HepG2 (cell line): ENCODE data around the gene C1R. TPM values are rescaled to one million over a fixed set of nuclear protein-coding genes. Genes with fewer than 3 reads are reported as not detected.

Experiments used
- HMGA1 ChIP-seq: sonication (generic); formaldehyde crosslinking; conservative IDR thresholded peaks from 2 replicates; pipeline ENCODE4 v1.4.0; 2020; ENCODE audit warnings: missing genetic modification reagents
- IRX3 ChIP-seq: sonication (generic); formaldehyde crosslinking; IDR thresholded peaks from 2 replicates; pipeline ENCODE4 v1.8.1; 2023; ENCODE audit warnings: mild to moderate bottlenecking, low read depth, missing genetic modification reagents, borderline replicate concordance
- MEIS1 ChIP-seq: sonication (generic); formaldehyde crosslinking; IDR thresholded peaks from 2 replicates; pipeline ENCODE4 v1.9.0; 2021; ENCODE audit warnings: mild to moderate bottlenecking, missing genetic modification reagents, moderate library complexity, borderline replicate concordance
- NFYC ChIP-seq: IDR thresholded peaks from 2 replicates; pipeline ENCODE4 v1.6.1; 2016; ENCODE audit warnings: missing genetic modification reagents, missing compliant biosample characterization
- RORA ChIP-seq: sonication (generic); formaldehyde crosslinking; IDR thresholded peaks from 2 replicates; pipeline ENCODE4 v1.5.0; 2020; ENCODE audit warnings: mild to moderate bottlenecking, missing genetic modification reagents, moderate library complexity
- SALL2 ChIP-seq: sonication (generic); formaldehyde crosslinking; IDR thresholded peaks from 2 replicates; pipeline ENCODE4 v1.8.1; 2023; ENCODE audit warnings: mild to moderate bottlenecking, missing genetic modification reagents, inconsistent platforms
- TBX2 ChIP-seq: sonication (generic); formaldehyde crosslinking; IDR thresholded peaks from 2 replicates; pipeline ENCODE4 v1.5.0; 2020; ENCODE audit warnings: missing genetic modification reagents, mild to moderate bottlenecking, borderline replicate concordance
- U2AF1 ChIP-seq: fragments of 200-400 bp; formaldehyde crosslinking; optimal IDR thresholded peaks from 2 replicates; pipeline ENCODE3; 2017; ENCODE audit warnings: mild to moderate bottlenecking, low read depth, low read length
- UBTF ChIP-seq: sonication (generic); formaldehyde crosslinking; IDR thresholded peaks from 2 replicates; pipeline ENCODE4 v1.4.0; 2020; ENCODE audit warnings: mild to moderate bottlenecking, missing genetic modification reagents
- ZBTB44 ChIP-seq: sonication (generic); formaldehyde crosslinking; IDR thresholded peaks from 2 replicates; pipeline ENCODE4 v1.4.0; 2020; ENCODE audit warnings: missing genetic modification reagents
- ZNF281 ChIP-seq: sonication (generic); formaldehyde crosslinking; IDR thresholded peaks from 2 replicates; pipeline ENCODE4 v1.4.0; 2020; ENCODE audit warnings: missing genetic modification reagents, borderline replicate concordance
- ZNF331 ChIP-seq: sonication (generic); formaldehyde crosslinking; IDR thresholded peaks from 2 replicates; pipeline ENCODE4 v1.4.0; 2020; ENCODE audit warnings: missing genetic modification reagents
- ZNF547 ChIP-seq: sonication (generic); formaldehyde crosslinking; IDR thresholded peaks from 2 replicates; pipeline ENCODE4 v1.5.1; 2020; ENCODE audit warnings: mild to moderate bottlenecking, missing genetic modification reagents
- ZNF746 ChIP-seq: sonication (generic); formaldehyde crosslinking; IDR thresholded peaks from 2 replicates; pipeline ENCODE4 v1.8.0; 2022; ENCODE audit warnings: mild to moderate bottlenecking, missing genetic modification reagents
- ZSCAN29 ChIP-seq: sonication (generic); formaldehyde crosslinking; conservative IDR thresholded peaks from 2 replicates; pipeline ENCODE4 v1.4.0; 2020; ENCODE audit warnings: mild to moderate bottlenecking, missing genetic modification reagents
- polyA plus RNA-seq, 8 experiments: library from polyadenylated mRNA; depleted of rRNA in 3 of 8; stranded (reverse) in 7 of 8; unstranded in 1 of 8; fragments of >200 nt; fragmentation: Illumina TruSeq in 4 of 8; extraction: Trizol in 4 of 8; gene quantifications; 2 replicates each; pipeline versions ENCODE4 v1.2.1 to v1.2.3, GENCODE V29; 2011 to 2016; ENCODE audit warnings: low read depth in 4 of 8, missing spikeins in 1 of 8, mixed read lengths in 1 of 8; ENCODE audit not compliant: insufficient read depth in 1 of 8
- total RNA-seq, 5 experiments: library from RNA; depleted of rRNA; stranded (reverse); fragments of >200 nt; fragmentation: Illumina TruSeq; extraction: Trizol; gene quantifications; 2 replicates each; pipeline ENCODE4 v1.2.3, GENCODE V29; 2016; ENCODE audit warnings: low read depth in 1 of 5

C1R gene
- total and polyA plus RNA-seq, 2 of the 13 experiments (the other 11 are each of a cell fraction or from before 2014, with no cell fraction given) = 3.5 to 6.5 TPM

GRCh38 chr12:7108796-7109571, 16.7 kb upstream of the C1R start, which contains the start of gene C1RL (continued):
- peak; percentile 99 for TF ChIP-seq ZNF281 (CRISPR knock-in tag)
- no peak for TF ChIP-seq RORA (CRISPR knock-in tag)
- TF ChIP-seq ZNF331 (CRISPR knock-in tag) = peak; percentile 69
- no peak for TF ChIP-seq MEIS1
- TF ChIP-seq ZNF547 = peak; percentile 3; the same call in 1 of the 2 replicates
- no peak for TF ChIP-seq IRX3 (CRISPR knock-in tag)
- TF ChIP-seq ZNF746 (CRISPR knock-in tag) = peak; percentile 86
- TF ChIP-seq HMGA1 (CRISPR knock-in tag) = no peak
- no peak for TF ChIP-seq U2AF1
- TF ChIP-seq ZSCAN29 = no peak
- TF ChIP-seq NFYC (CRISPR knock-in tag) = no peak
- TF ChIP-seq SALL2 (CRISPR knock-in tag) = peak; percentile 84; the same call in 1 of the 2 replicates
- peak; percentile 10; the same call in 1 of the 2 replicates for TF ChIP-seq TBX2 (CRISPR knock-in tag)
- no peak for TF ChIP-seq ZBTB44
- TF ChIP-seq UBTF (CRISPR knock-in tag) = 0 out of 2 replicates have a peak, but pooled peaks have one; percentile 2
